K562 (cell line): Measurements from ENCODE around the gene ZNF277. TPM values are rescaled to one million over a fixed set of nuclear protein-coding genes. Genes with fewer than 3 reads are reported as not detected.
A peak's percentile ranks its signal among the peaks of the same experiment; 100 is the strongest.

Experiments
- ATAC-seq: fragments of 200-7000 bp; cut with Tn5 transposase; 3 replicates; pipeline ENCODE4 v1.9.1; 2020; ENCODE audit warnings: moderate library complexity
- BruUV-seq: library from RNA; stranded (reverse); fragments of 400-500 nt; replicated peaks from 2 replicates; lab custom pipeline; 2021; lab: Mats Ljungman, UMichigan
- CTCF ChIA-PET: fragments of 300-600 bp; formaldehyde crosslinking; extraction: SDS; loops from one replicate; lab custom pipeline; 2021; ENCODE audit warnings: low intra/inter-chr PET ratio; lab: Yijun Ruan, JAX
- POLR2A ChIA-PET: fragments of 300-600, 350-650 bp; sonication (Branson Sonifier 250); formaldehyde crosslinking; extraction: SDS; loops from one replicate; lab custom pipeline; 2021; ENCODE audit warnings: antibody characterized with exemption, inconsistent platforms; lab: Yijun Ruan, JAX
- DNase-seq, 4 experiments: peaks; one replicate each; pipeline versions ENCODE4 v3.0.0 to v3.0.0-alpha.2; 2011 to 2018; ENCODE audit warnings: low spot score in 3 of 4, mixed read lengths in 3 of 4; ENCODE audit errors: extremely low read depth in 1 of 4
- FAIRE-seq: peaks from 2 replicates; lab custom pipeline; 2011; peaks lifted over from hg19 to GRCh38; lab: Jason Lieb, UNC
- H2AFZ ChIP-seq: 2 replicates; pipeline ENCODE4 v1.6.0; 2011; ENCODE audit warnings: low read depth, low read length, control low read depth, inconsistent platforms
- H3K27ac ChIP-seq: fragments of 200-600 bp; 3 replicates; pipeline ENCODE4 v1.8.0; 2011; ENCODE audit warnings: low read depth, mild to moderate bottlenecking, control low read depth, inconsistent platforms, low read length, moderate library complexity, mixed read lengths; ENCODE audit errors: extremely low read depth
- H3K27me3 ChIP-seq, 2 experiments: fragments of 300-600 bp in 1 of 2; 2 replicates in 1 of 2; 3 replicates in 1 of 2; pipeline versions ENCODE4 v1.6.0 to v1.8.0; 2011; ENCODE audit warnings: inconsistent platforms in 2 of 2, low read length in 2 of 2, mild to moderate bottlenecking in 1 of 2, mixed read lengths in 1 of 2, moderate library complexity in 1 of 2; ENCODE audit not compliant: control insufficient read depth in 2 of 2, insufficient read depth in 2 of 2
- H3K36me3 ChIP-seq: fragments of 300-600 bp; 3 replicates; pipeline ENCODE4 v1.8.0; 2011; ENCODE audit warnings: mild to moderate bottlenecking, low read length, inconsistent platforms; ENCODE audit not compliant: control insufficient read depth, insufficient read depth
- H3K4me1 ChIP-seq, 2 experiments: fragments of 200-600 bp in 1 of 2; replicated peaks in 1 of 2; 2 replicates in 1 of 2; 3 replicates in 1 of 2; pipeline versions ENCODE4 v1.5.1 to v1.8.0; 2011; ENCODE audit warnings: inconsistent platforms in 2 of 2, low read length in 2 of 2, mild to moderate bottlenecking in 1 of 2, mixed read lengths in 1 of 2, moderate library complexity in 1 of 2; ENCODE audit not compliant: control insufficient read depth in 2 of 2, insufficient read depth in 2 of 2
- H3K4me2 ChIP-seq: 2 replicates; pipeline ENCODE4 v1.6.1; 2011; ENCODE audit warnings: low read length, control low read depth, inconsistent platforms, mixed read lengths; ENCODE audit not compliant: insufficient read depth
- H3K4me3 ChIP-seq: fragments of 200-600 bp; sonication (generic), shearing (Covaris generic); 2 replicates; pipeline ENCODE4 v1.5.1; 2016; ENCODE audit warnings: control low read depth, inconsistent platforms
- H3K79me2 ChIP-seq: fragments of 200-600 bp; 3 replicates; pipeline ENCODE4 v1.8.0; 2011; ENCODE audit warnings: low read length, inconsistent platforms; ENCODE audit not compliant: control insufficient read depth, insufficient read depth
- H3K9ac ChIP-seq, 2 experiments: 2 replicates each; pipeline versions ENCODE4 v1.6.0 to v1.6.1; 2011; ENCODE audit warnings: low read depth in 2 of 2, low read length in 2 of 2, control low read depth in 1 of 2, inconsistent platforms in 1 of 2, mild to moderate bottlenecking in 1 of 2, mixed read lengths in 1 of 2; ENCODE audit not compliant: insufficient read depth in 1 of 2
- H3K9me1 ChIP-seq: one replicate; pipeline ENCODE4 v1.6.0; 2011; ENCODE audit warnings: inconsistent platforms, mild to moderate bottlenecking, low read length, moderate library complexity; ENCODE audit not compliant: control insufficient read depth, insufficient read depth
- H3K9me3 ChIP-seq: replicated peaks from 2 replicates; pipeline ENCODE4 v1.5.1; 2011; ENCODE audit warnings: low read depth, low read length, inconsistent platforms; ENCODE audit not compliant: control insufficient read depth, insufficient read depth
- H4K20me1 ChIP-seq: replicated peaks from 2 replicates; pipeline ENCODE4 v1.6.1; 2011; ENCODE audit warnings: low read length, inconsistent platforms, mixed read lengths; ENCODE audit not compliant: control insufficient read depth, insufficient read depth
- BCOR ChIP-seq: fragments of 450-650 bp; IDR thresholded peaks from 2 replicates; pipeline ENCODE4 v1.6.1; 2016
- CBX2 ChIP-seq: fragments of 200-600 bp; sonication (generic); IDR thresholded peaks from one replicate; pipeline ENCODE4 v1.6.1; 2012; ENCODE audit warnings: mild to moderate bottlenecking, low read length, inconsistent platforms; ENCODE audit not compliant: insufficient read depth, poor library complexity, severe bottlenecking
- ETV6 ChIP-seq, 3 experiments: fragments of 150-350 bp in 1 of 3; sonication (generic) in 1 of 3; formaldehyde crosslinking in 1 of 3; IDR thresholded peaks; 2 replicates each; pipeline versions ENCODE4 v1.6.1 to v1.8.0; 2014 to 2022; ENCODE audit warnings: borderline replicate concordance in 2 of 3, low read depth in 2 of 3, antibody characterized with exemption in 1 of 3, low read length in 1 of 3, mild to moderate bottlenecking in 1 of 3, missing genetic modification reagents in 1 of 3
- GABPA ChIP-seq: fragments of 200-800 bp; sonication (Bioruptor generic); conservative IDR thresholded peaks from 2 replicates; pipeline ENCODE4 v1.6.1; 2016; ENCODE audit warnings: low read depth, missing genetic modification characterization, missing compliant biosample characterization
- GATAD2A ChIP-seq: fragments of 450-650 bp; IDR thresholded peaks from 2 replicates; pipeline ENCODE4 v1.6.1; 2017
- MAFG ChIP-seq: fragments of 450-650 bp; conservative IDR thresholded peaks from 2 replicates; pipeline ENCODE4 v1.6.1; 2016; ENCODE audit warnings: missing genetic modification characterization, missing compliant biosample characterization
- NR4A1 ChIP-seq, 2 experiments: fragments of 250-450 bp in 1 of 2; fragments of 450-650 bp in 1 of 2; sonication (Bioruptor Pico) in 1 of 2; IDR thresholded peaks; 2 replicates each; pipeline versions ENCODE4 v1.4.0 to v1.6.1; 2016 to 2020; ENCODE audit warnings: mild to moderate bottlenecking in 2 of 2, missing compliant biosample characterization in 1 of 2, missing genetic modification characterization in 1 of 2, moderate library complexity in 1 of 2
- PTRF ChIP-seq: fragments of 450-650 bp; IDR thresholded peaks from 2 replicates; pipeline ENCODE4 v1.6.1; 2016; ENCODE audit warnings: mild to moderate bottlenecking, missing genetic modification characterization, missing compliant biosample characterization
- RAD51 ChIP-seq: fragments of 450-650 bp; IDR thresholded peaks from 2 replicates; pipeline ENCODE4 v1.7.1; 2016; ENCODE audit warnings: low read depth, mild to moderate bottlenecking, borderline replicate concordance
- RBM25 ChIP-seq: fragments of 200-400 bp; formaldehyde crosslinking; IDR thresholded peaks from 2 replicates; pipeline ENCODE4 v1.6.1; 2018; ENCODE audit warnings: low read length, low read depth, moderate library complexity; ENCODE audit not compliant: severe bottlenecking
- RCOR1 ChIP-seq, 2 experiments: IDR thresholded peaks; 2 replicates each; pipeline ENCODE4 v1.6.1; 2012; ENCODE audit warnings: low read depth in 2 of 2, low read length in 2 of 2, borderline replicate concordance in 1 of 2, improper control_type of control experiment in 1 of 2
- SMARCA4 ChIP-seq: fragments of 450-650 bp; IDR thresholded peaks from 2 replicates; pipeline ENCODE4 v1.6.1; 2016
- STAT5A ChIP-seq: IDR thresholded peaks from 2 replicates; pipeline ENCODE4 v1.6.1; 2012; ENCODE audit warnings: low read length, inconsistent platforms, borderline replicate concordance
- STAT5B ChIP-seq: fragments of 250-450 bp; sonication (Bioruptor Pico); IDR thresholded peaks from 2 replicates; pipeline ENCODE4 v1.8.0; 2021; ENCODE audit warnings: mild to moderate bottlenecking, inconsistent platforms
- TBP ChIP-seq: optimal IDR thresholded peaks from 2 replicates; pipeline ENCODE3; 2011; ENCODE audit warnings: low read depth, low read length, improper control_type of control experiment
- TEAD1 ChIP-seq, 2 experiments: fragments of 450-650 bp in 1 of 2; sonication (generic) in 1 of 2; formaldehyde crosslinking; IDR thresholded peaks; 2 replicates each; pipeline versions ENCODE4 v1.4.0 to v1.8.0; 2020 to 2022; ENCODE audit warnings: mild to moderate bottlenecking in 2 of 2, missing genetic modification reagents in 1 of 2
- U2AF2 ChIP-seq: fragments of 200-400 bp; formaldehyde crosslinking; optimal IDR thresholded peaks from 2 replicates; pipeline ENCODE3; 2017; ENCODE audit warnings: low read depth, mild to moderate bottlenecking, low read length
- WHSC1 ChIP-seq: IDR thresholded peaks from one replicate; pipeline ENCODE4 v1.6.1; 2012; ENCODE audit warnings: low read length, control low read depth, inconsistent platforms
- ZBTB1 ChIP-seq: sonication (generic); formaldehyde crosslinking; IDR thresholded peaks from 2 replicates; pipeline ENCODE4 v1.8.1; 2023; ENCODE audit warnings: missing genetic modification reagents, low read depth, mild to moderate bottlenecking, borderline replicate concordance
- WGBS: fragments of 100-300 bp; shearing (Covaris generic); methylation state at CpG from one replicate; pipeline ENCODE4 v1.1.6; 2016; ENCODE audit warnings: low coverage, mixed read lengths; ENCODE audit not compliant: insufficient coverage; ENCODE audit errors: missing lambda C conversion rate; 5-methylcytosine and 5-hydroxymethylcytosine counted together
- in situ Hi-C: fragments of 300-500 bp; cut with MboI; formaldehyde crosslinking; loops from 4 replicates; pipeline ENCODE4 v1.15.0; 2018; ENCODE audit warnings: inconsistent platforms, mixed read lengths
- intact Hi-C: fragments of 100-400 bp; cut with micrococcal nuclease; formaldehyde crosslinking; loops from 2 replicates; pipeline ENCODE4 v1.14.2; 2022
- polyA plus RNA-seq, 8 experiments: library from polyadenylated mRNA; depleted of rRNA in 4 of 8; stranded (reverse) in 5 of 8; unstranded in 3 of 8; fragments of >200 nt; fragmentation: Nextera tagmentation in 2 of 8; fragmentation: Illumina TruSeq in 1 of 8; extraction: Ambion mirVana in 2 of 8; extraction: Trizol in 1 of 8; gene quantifications; 2 replicates each; pipeline versions ENCODE4 v1.2.1 to v1.2.3, GENCODE V29; 2011 to 2014; ENCODE audit warnings: inconsistent platforms in 1 of 8, missing spikeins in 1 of 8
- total RNA-seq, 7 experiments: library from RNA; depleted of rRNA in 6 of 7; stranded (reverse); fragments of >200 nt in 6 of 7; fragmentation: Illumina TruSeq in 2 of 7; extraction: Trizol in 2 of 7; gene quantifications; 2 replicates each; pipeline versions ENCODE4 v1.2.1 to v1.2.3, GENCODE V29; 2011 to 2021; ENCODE audit warnings: low replicate concordance in 1 of 7
- TF ChIP-seq, protein P1 (sequence below), 2 experiments: fragments of 150-350 bp in 1 of 2; IDR thresholded peaks; 2 replicates each; pipeline ENCODE4 v1.6.1; 2012 to 2016; ENCODE audit warnings: low read depth in 2 of 2, low read length in 2 of 2, mild to moderate bottlenecking in 1 of 2, moderate library complexity in 1 of 2
- TF ChIP-seq, protein P2 (sequence below): sonication (generic); formaldehyde crosslinking; IDR thresholded peaks from 2 replicates; pipeline ENCODE4 v1.9.0; 2022; ENCODE audit warnings: mild to moderate bottlenecking, missing genetic modification reagents

ZNF277 gene
- total and polyA plus RNA-seq, 9 of the 15 experiments (the other 6 are each of a cell fraction or from before 2014, with no cell fraction given) = 18.8 to 33.5 (median 27.7) TPM

DNA sequence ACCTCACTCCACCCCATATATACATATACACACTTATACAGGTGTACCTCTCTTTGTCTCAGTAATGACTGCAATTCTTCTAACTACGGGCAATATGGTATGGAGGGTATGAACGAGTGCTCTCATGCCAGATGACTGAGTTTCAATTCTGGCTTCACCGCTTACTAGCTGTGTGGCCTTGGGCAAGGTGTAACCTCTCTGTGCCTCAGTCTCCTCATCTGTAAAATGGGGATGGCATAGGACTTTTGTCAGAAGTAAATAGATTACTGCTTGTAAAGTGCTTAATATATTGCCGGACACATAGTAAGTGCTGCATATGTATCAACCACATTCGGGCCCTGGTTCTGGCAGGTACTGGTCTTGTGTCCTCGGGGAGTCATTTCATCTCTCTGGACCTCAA is 183.7 kb downstream of the ZNF277 start:
- FAIRE-seq (no peak), ATAC-seq (no peak), DNase-seq (no peak)
- Histone ChIP-seq H3K79me2 (no peaks in the 10 kb centered on the region), H3K9ac (no peak overlapping the region), H3K27ac (no peak overlapping the region), H3K9me1 (no peaks in the 10 kb centered on the region), H3K4me3 (no peak overlapping the region), H3K4me1 (peaks cover 0 to 2% of the 10 kb centered on the region in 2 experiments; a peak in 1 of 5 replicates), H4K20me1 (no peaks in the 10 kb centered on the region), H3K9me3 (no peaks in the 10 kb centered on the region), H3K27me3 (peaks cover 29 to 37% of the 10 kb centered on the region in 2 experiments), H3K4me2 (no peak overlapping the region), H2AFZ (no peak overlapping the region), H3K36me3 (no peaks in the 10 kb centered on the region)
- CTCF ChIA-PET = no interaction called here
- BruUV-seq = no TSS peak
- POLR2A ChIA-PET = no interaction called here
- in situ Hi-C loops (loop anchor here (10.0 kb wide), 1 partner anchor 635 kb away; no protein-coding TSS in a partner anchor), intact Hi-C loops (no loop called here)
- WGBS = 7% methylated on average over 6 of the region's 6 CpGs
- TF ChIP-seq RBM25 (peak; percentile 91), CBX2 (no peak), RAD51 (no peak), GATAD2A (no peak), ZBTB1 (CRISPR knock-in tag) (no peak), PTRF (tag) (no peak), U2AF2 (no peak), GABPA (no peak), BCOR (0 out of 2 replicates have a peak, but pooled peaks have one; percentile 30), STAT5B (CRISPR knock-in tag) (no peak), ETV6 (IDR thresholded peaks at IDR 0.05; ENCODE audit: borderline replicate concordance in 1 of 2, low read depth in 2 of 2, low read length in 1 of 2) (no peak), ETV6 (CRISPR knock-in tag; IDR thresholded peaks at IDR 0.05; ENCODE audit: borderline replicate concordance) (no peak), RCOR1 (IDR thresholded peaks at IDR 0.05; ENCODE audit: borderline replicate concordance in 1 of 2, low read depth in 2 of 2, low read length in 2 of 2) (0 out of 4 replicates have a peak, but pooled peaks of 1 of the 2 experiments have one; percentile 20), WHSC1 (no peak), TEAD1 (CRISPR knock-in tag; IDR thresholded peaks at IDR 0.05) (no peak), TBP (no peak), STAT5A (no peak), MAFG (tag) (no peak), NR4A1 (CRISPR knock-in tag; IDR thresholded peaks at IDR 0.05) (no peak), NR4A1 (tag; IDR thresholded peaks at IDR 0.05) (no peak), SMARCA4 (no peak)
- TF ChIP-seq, protein P1, sequence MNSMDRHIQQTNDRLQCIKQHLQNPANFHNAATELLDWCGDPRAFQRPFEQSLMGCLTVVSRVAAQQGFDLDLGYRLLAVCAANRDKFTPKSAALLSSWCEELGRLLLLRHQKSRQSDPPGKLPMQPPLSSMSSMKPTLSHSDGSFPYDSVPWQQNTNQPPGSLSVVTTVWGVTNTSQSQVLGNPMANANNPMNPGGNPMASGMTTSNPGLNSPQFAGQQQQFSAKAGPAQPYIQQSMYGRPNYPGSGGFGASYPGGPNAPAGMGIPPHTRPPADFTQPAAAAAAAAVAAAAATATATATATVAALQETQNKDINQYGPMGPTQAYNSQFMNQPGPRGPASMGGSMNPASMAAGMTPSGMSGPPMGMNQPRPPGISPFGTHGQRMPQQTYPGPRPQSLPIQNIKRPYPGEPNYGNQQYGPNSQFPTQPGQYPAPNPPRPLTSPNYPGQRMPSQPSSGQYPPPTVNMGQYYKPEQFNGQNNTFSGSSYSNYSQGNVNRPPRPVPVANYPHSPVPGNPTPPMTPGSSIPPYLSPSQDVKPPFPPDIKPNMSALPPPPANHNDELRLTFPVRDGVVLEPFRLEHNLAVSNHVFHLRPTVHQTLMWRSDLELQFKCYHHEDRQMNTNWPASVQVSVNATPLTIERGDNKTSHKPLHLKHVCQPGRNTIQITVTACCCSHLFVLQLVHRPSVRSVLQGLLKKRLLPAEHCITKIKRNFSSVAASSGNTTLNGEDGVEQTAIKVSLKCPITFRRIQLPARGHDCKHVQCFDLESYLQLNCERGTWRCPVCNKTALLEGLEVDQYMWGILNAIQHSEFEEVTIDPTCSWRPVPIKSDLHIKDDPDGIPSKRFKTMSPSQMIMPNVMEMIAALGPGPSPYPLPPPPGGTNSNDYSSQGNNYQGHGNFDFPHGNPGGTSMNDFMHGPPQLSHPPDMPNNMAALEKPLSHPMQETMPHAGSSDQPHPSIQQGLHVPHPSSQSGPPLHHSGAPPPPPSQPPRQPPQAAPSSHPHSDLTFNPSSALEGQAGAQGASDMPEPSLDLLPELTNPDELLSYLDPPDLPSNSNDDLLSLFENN (IDR thresholded peaks at IDR 0.05; ENCODE audit: low read depth in 2 of 2, low read length in 2 of 2) = no peak
- TF ChIP-seq, protein P2, sequence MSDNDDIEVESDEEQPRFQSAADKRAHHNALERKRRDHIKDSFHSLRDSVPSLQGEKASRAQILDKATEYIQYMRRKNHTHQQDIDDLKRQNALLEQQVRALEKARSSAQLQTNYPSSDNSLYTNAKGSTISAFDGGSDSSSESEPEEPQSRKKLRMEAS (CRISPR knock-in tag) = no peak
